Heart left ventricle (tissue), 16 donors: ENCODE measurements around the gene ABR. TPM values are rescaled to one million over a fixed set of nuclear protein-coding genes. Genes with fewer than 3 reads are reported as not detected.
A peak's percentile ranks its signal among the peaks of the same experiment; 100 is the strongest.

Source experiments
- ATAC-seq, 4 donors: fragments of 200-7000 bp; cut with Tn5 transposase; one replicate each; pipeline ENCODE4 v1.9.1; 2020 to 2022; ENCODE audit warnings: moderate library complexity in 4 of 4, mild to moderate bottlenecking in 3 of 4, moderate number of reproducible peaks in 1 of 4
- DNase-seq, 5 donors: peaks; one replicate each; pipeline ENCODE4 v3.0.0-alpha.2; 2020
- H3K27ac ChIP-seq, 12 donors: fragments of 200-600 bp; sonication (generic) in 4 of 12; one replicate each; pipeline versions ENCODE4 v1.5.0 to v1.8.0; 2016 to 2022; ENCODE audit warnings: mild to moderate bottlenecking in 2 of 12
- H3K27me3 ChIP-seq, 9 donors: fragments of 200-600 bp; sonication (generic) in 2 of 9; one replicate each; pipeline versions ENCODE4 v1.5.1 to v1.8.0; 2016 to 2022; ENCODE audit warnings: mild to moderate bottlenecking in 3 of 9
- H3K36me3 ChIP-seq, 9 donors: fragments of 200-600 bp; sonication (generic) in 2 of 9; one replicate each; pipeline versions ENCODE4 v1.5.0 to v1.8.0; 2018 to 2022; ENCODE audit warnings: mild to moderate bottlenecking in 2 of 9
- H3K4me1 ChIP-seq, 12 donors: fragments of 200-600 bp; sonication (generic) in 4 of 12; one replicate each; pipeline versions ENCODE4 v1.5.0 to v1.8.0; 2016 to 2022; ENCODE audit warnings: mild to moderate bottlenecking in 3 of 12
- H3K4me3 ChIP-seq, 12 donors: fragments of 200-600 bp; sonication (generic) in 4 of 12; one replicate each; pipeline versions ENCODE4 v1.5.0 to v1.8.0; 2017 to 2022; ENCODE audit warnings: mild to moderate bottlenecking in 9 of 12, moderate library complexity in 4 of 12
- H3K9me3 ChIP-seq, 12 donors: fragments of 200-600 bp; sonication (generic) in 4 of 12; one replicate each; pipeline versions ENCODE4 v1.5.0 to v1.8.0; 2016 to 2022; ENCODE audit warnings: mild to moderate bottlenecking in 1 of 12
- CTCF ChIP-seq, 12 donors: fragments of 200-600 bp; sonication (generic) in 4 of 12; IDR thresholded peaks; one replicate each; pipeline versions ENCODE4 v1.5.0 to v1.8.0; 2018 to 2022; ENCODE audit warnings: antibody characterized with exemption in 12 of 12, mild to moderate bottlenecking in 5 of 12
- POLR2A ChIP-seq, 2 donors: fragments of 450-650 bp; IDR thresholded peaks; one replicate each; pipeline ENCODE4 v1.6.1; 2017; ENCODE audit warnings: antibody characterized with exemption in 2 of 2, mild to moderate bottlenecking in 2 of 2, moderate library complexity in 2 of 2
- WGBS, 4 donors: extraction: QIAGEN DNeasy Blood & Tissue Kit in 2 of 4; methylation state at CpG; one replicate each; pipeline versions ENCODE4 v1.1.5 to v1.1.7; 2013 to 2018; 5-methylcytosine and 5-hydroxymethylcytosine counted together
- intact Hi-C, 10 donors: fragments of 100-400 bp; cut with DNase I; formaldehyde crosslinking; loops; one replicate each; pipeline versions ENCODE4 v1.11.1 to v1.14.2; 2022
- polyA plus RNA-seq, 2 donors: library from polyadenylated mRNA; stranded (reverse); fragments of 200-250 nt; gene quantifications; one replicate each; pipeline ENCODE4 v1.2.3, GENCODE V29; 2013
- total RNA-seq, 9 donors: library from RNA; depleted of rRNA in 2 of 9; stranded (reverse); fragments of >200 nt in 2 of 9; fragmentation: NEBNext Ultra II Directional in 3 of 9; extraction: Animal tissue kit (Norgen Biotek cat#: 25700) in 3 of 9; gene quantifications; one replicate each; pipeline versions ENCODE4 v1.1.0 to v1.2.4, GENCODE V29; 2016 to 2023
- donor health status: ischemic (EF 13 %, LVEDD 7.1; RV severe dilation, severe dysfunction).
- donor health status: healthy with polysubstance abuse.
- donor health status: DM: no; HTN: yes; CAD: no.
- donor health status: DM: no; HTN: no; CAD: no.
- donor health status: ischemic (EF 25% LVEDD 6.9; RV normal size, moderate dysfunction).
- donor health status: ischemic (EF 25% LVEDD 5.7; RV mildly dilated, moderate dysfunction).
- donor health status: healthy.
- donor health status: DM: yes; HTN: yes; CAD: no.
- donor health status: ischemic (EF 35%, LVEDD 5.7; RV mildly dilated, moderate dysfunction).
- donor health status: nonischemic (EF 11% LVEDD 7.7; RV severe dilation, severe dysfunction).
- donor health status: DM: yes; HTN: yes; CAD: no.
- donor health status: PGD.
- donor health status: ischemic (EF 29% LVEDD 5.4; RV normal size, mild dysfunction).
- donor health status: nonischemic (EF 23%, LVEDD 6.1; RV moderate dilation, normal function).

Gene ABR
- total and polyA plus RNA-seq, 11 donors: 64.5 to 171 (median 149) TPM

- DNase-seq: peak in 3 of 5 donors; percentile 23 to 64 (median 30)
- Histone ChIP-seq H3K27ac (no peak overlapping the region), H3K4me1 (peaks cover 0 to 33% (median 16%) of the 10 kb centered on the region in 12 donors), H3K4me3 (no peak overlapping the region), H3K9me3 (peaks cover 0 to 3% (median 0%) of the 10 kb centered on the region in 12 donors), H3K36me3 (peaks cover 0 to 13% (median 0%) of the 10 kb centered on the region in 9 donors), H3K27me3 (no peaks in the 10 kb centered on the region)
- intact Hi-C loops: loop anchor here in 2 of 10 donors (10.0 kb wide), 2 partner anchors 198 to 208 kb away; no protein-coding TSS in a partner anchor
- 70 to 80% (median 75%) methylated on average over 19 to 24 of the region's 24 CpGs for WGBS, 4 donors
- peak in 1 of 4 donors; percentile 8 for ATAC-seq
- TF ChIP-seq POLR2A (IDR thresholded peaks at IDR 0.05) (no peak), CTCF (IDR thresholded peaks at IDR 0.05) (no peak)
Observed at GRCh38 chr17:1126801-1127550, 52.8 kb downstream of the ABR start.

DNA sequence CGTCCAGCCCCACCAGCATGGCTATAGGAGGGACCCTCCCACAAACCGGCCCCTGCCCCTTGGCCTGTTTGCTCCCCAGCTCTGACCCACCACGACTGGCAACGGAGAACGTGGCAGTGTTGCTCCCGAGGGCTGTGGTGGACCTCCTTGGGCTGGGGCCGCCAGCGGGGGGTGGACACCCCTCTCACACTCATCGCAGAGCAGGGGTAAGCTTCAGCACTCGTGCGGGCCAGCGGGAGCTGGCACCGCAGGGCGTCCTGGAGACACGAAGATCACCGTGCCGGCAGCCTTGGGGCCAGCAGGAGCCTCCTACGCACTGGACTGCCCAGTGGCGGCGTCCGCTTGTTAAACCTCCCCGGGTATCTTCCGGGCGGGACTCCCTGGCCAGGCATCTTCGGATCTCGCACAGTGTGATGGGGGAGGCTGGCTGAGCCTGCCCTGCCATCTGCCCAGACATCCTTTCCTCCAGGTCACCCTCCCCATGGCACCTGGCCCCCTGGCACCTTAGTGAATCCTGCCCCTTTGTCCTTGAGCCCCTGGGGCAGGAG lies 53.5 kb downstream of the ABR start:
- Histone ChIP-seq H3K9me3 (peaks cover 0 to 3% (median 0%) of the 10 kb centered on the region in 12 donors), H3K4me3 (no peak overlapping the region), H3K36me3 (peaks cover 0 to 13% (median 0%) of the 10 kb centered on the region in 9 donors), H3K4me1 (peaks cover 0 to 40% (median 20%) of the 10 kb centered on the region in 12 donors), H3K27me3 (no peaks in the 10 kb centered on the region), H3K27ac (no peak overlapping the region)
- intact Hi-C loops: loop anchor here in 2 of 10 donors (10.0 kb wide), 2 partner anchors 198 to 208 kb away; no protein-coding TSS in a partner anchor
- TF ChIP-seq CTCF (IDR thresholded peaks at IDR 0.05) (no peak), POLR2A (IDR thresholded peaks at IDR 0.05) (no peak)
- WGBS, 4 donors: 89 to 94% (median 92%) methylated on average over 25 to 26 of the region's 26 CpGs
- DNase-seq (peak in 1 of 5 donors; percentile 18), ATAC-seq (no peak)

- DNase-seq (peak in 1 of 5 donors; percentile 22), ATAC-seq (no peak)
- Histone ChIP-seq H3K4me3 (no peak overlapping the region), H3K9me3 (peaks cover 0 to 3% (median 0%) of the 10 kb centered on the region in 12 donors), H3K4me1 (peaks cover 0 to 45% (median 20%) of the 10 kb centered on the region in 12 donors), H3K36me3 (peaks cover 0 to 13% (median 0%) of the 10 kb centered on the region in 9 donors), H3K27ac (no peak overlapping the region), H3K27me3 (no peaks in the 10 kb centered on the region)
- TF ChIP-seq CTCF (IDR thresholded peaks at IDR 0.05): no peak
- TF ChIP-seq POLR2A (IDR thresholded peaks at IDR 0.05): no peak
- intact Hi-C loops: loop anchor here in 4 of 10 donors (2.0 to 10.0 kb wide), 5 partner anchors 21 to 209 kb away; no protein-coding TSS in a partner anchor
- 83 to 86% (median 84%) methylated on average over 6 to 11 of the region's 11 CpGs for WGBS, 4 donors
Observed at GRCh38 chr17:1125788-1126145, 54.0 kb downstream of the ABR start.
